ENCODE results near the gene ANXA4. TPM values are rescaled to one million over a fixed set of nuclear protein-coding genes. Genes with fewer than 3 reads are reported as not detected.
"Not testable (repeated sequence)": the region's sequence is repeated elsewhere in the genome, so short reads cannot be mapped to it uniquely, and the experiment has no call there.

The ANXA4 gene
- polyA plus RNA-seq, 1 experiment, result 133 TPM

- ChIA-PET CTCF (interaction anchor here (1.1 to 3.1 kb wide), 3 partner anchors 10 to 108 kb away, joined by 4 to 27 read pairs (median 7); no protein-coding TSS in a partner anchor), POLR2A (no interaction called here)
- TF ChIP-seq CTCF (IDR thresholded peaks at IDR 0.05; ENCODE audit: insufficient read depth, low read depth, low read length), result no peak
- Histone ChIP-seq H3K27me3 (ENCODE audit: control insufficient read depth, insufficient read depth, low read length) (no peaks in the 10 kb centered on the region), H3K36me3 (ENCODE audit: control insufficient read depth, insufficient read depth, low read length) (no peaks in the 10 kb centered on the region), H3K4me3 (ENCODE audit: low read depth, low read length) (no peak overlapping the region)
- DNase-seq (ENCODE audit: low read depth), result no peak
Observed at GRCh38 chr2:69827796-69828540, 86.0 kb downstream of the ANXA4 start.

GRCh38 chr2:69828938-69829255 is 87.0 kb downstream of the ANXA4 start:
- POLR2A ChIA-PET, result no interaction called here
- no peaks in the 10 kb centered on the region for H3K27me3 ChIP-seq (ENCODE audit: control insufficient read depth, insufficient read depth, low read length)
- DNase-seq (ENCODE audit: low read depth), result no peak
- no peaks in the 10 kb centered on the region for H3K36me3 ChIP-seq (ENCODE audit: control insufficient read depth, insufficient read depth, low read length)
- CTCF ChIA-PET, result interaction anchor here (1.0 to 3.1 kb wide), 4 partner anchors 8 to 109 kb away, joined by 3 to 27 read pairs (median 6); no protein-coding TSS in a partner anchor
- TF ChIP-seq CTCF (IDR thresholded peaks at IDR 0.05; ENCODE audit: insufficient read depth, low read depth, low read length), result no peak
- peak overlapping the region; percentile 69 for H3K4me3 ChIP-seq (ENCODE audit: low read depth, low read length)

DNA sequence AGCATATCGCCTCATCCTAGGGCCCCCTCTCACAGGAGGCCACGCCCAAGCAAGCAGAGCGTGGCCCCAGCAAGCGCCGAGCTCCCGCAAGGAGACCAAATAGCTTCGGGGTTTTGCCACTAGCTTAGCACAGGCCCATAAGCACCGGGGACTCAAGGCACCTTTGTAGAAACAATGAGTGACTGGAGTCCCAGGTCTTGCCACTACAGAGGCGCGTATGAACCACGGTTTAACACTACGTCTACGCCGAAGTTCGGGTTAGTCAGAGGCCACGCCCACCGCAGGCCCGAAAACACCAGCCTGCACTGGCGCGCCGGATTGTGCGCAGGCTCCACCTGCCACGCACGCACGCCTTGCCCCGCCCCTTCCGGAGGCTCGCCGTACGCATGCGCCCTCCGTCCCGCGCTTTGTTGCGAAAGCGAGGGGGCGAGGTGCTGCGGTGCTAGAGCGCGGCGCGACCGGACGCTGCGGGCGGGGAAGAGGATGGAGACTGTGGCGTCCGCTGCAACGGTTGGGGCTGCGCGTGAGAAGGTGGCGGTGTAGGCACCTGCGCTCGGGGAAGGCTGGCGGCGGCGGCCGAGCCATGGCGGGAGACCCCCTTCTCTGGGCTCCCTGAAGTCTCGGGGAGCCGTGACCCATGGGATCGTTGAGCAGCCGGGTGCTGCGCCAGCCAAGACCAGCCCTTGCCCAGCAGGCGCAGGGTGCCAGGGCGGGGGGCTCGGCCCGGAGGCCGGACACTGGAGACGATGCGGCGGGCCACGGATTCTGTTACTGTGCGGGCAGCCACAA is 87.5 kb downstream of the ANXA4 start, which contains the start of gene GMCL1:
TSS of gene GMCL1 (plus strand) at position 405 of the 789 bp plus-strand sequence. CDS start at position 638, 233 bp downstream.
- TF ChIP-seq CTCF (IDR thresholded peaks at IDR 0.05; ENCODE audit: insufficient read depth, low read depth, low read length), result no peak
- POLR2A ChIA-PET, result no interaction called here

DNA sequence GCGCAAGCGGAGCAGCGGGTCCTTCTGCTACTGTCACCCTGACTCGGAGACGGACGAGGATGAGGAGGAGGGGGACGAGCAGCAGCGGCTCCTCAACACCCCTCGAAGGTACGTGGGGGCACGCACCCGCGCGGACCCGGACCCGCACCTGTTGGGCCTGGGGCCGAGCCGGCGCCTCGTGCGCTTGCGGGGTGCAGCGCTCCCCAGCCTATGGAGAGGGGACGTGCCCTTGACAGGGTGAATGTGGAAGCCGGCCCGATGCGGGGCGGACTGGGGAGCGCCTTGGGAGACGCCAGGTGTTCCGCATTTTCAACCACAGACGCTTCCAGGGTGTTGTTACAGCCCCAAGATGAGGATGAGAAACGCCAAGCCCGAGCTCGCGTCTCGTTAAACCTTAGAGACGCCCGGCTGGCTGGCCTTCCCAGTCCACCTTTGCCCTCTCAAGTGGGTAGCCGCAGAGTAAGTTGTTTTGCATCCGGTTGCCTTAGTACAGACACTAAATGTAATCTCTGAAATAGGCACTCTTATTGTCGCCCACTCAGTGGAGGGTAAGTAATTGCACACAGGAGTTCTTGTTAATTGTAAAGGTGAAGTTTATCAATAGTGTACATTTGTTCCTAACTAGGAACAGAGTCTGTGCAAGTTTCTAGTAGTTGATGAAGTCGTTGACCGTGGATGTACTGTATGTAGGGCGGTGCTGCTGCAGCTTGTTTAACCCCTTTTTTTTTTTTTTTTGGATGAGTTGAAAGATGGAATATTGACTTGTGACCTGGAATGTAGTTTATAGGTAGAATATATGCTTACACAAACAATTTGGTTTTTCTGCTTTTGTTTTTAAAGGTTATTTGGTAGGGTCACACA is 88.3 kb downstream of the ANXA4 start:
- CTCF ChIA-PET, result no interaction called here
- no peak for DNase-seq (ENCODE audit: low read depth)

More for the DNA sequence above, 87.5 kb downstream of the ANXA4 start, which contains the start of gene GMCL1:
- Histone ChIP-seq H3K27me3 (ENCODE audit: control insufficient read depth, insufficient read depth, low read length) (no peaks in the 10 kb centered on the region), H3K4me3 (ENCODE audit: low read depth, low read length) (peak within 1 kb of the TSS; percentile 69), H3K36me3 (ENCODE audit: control insufficient read depth, insufficient read depth, low read length) (no peaks in the 10 kb centered on the region)
- CTCF ChIA-PET, result interaction anchor here (1.0 to 3.1 kb wide), 4 partner anchors 9 to 110 kb away, joined by 3 to 27 read pairs (median 6); no protein-coding TSS in a partner anchor
- DNase-seq (ENCODE audit: low read depth), result peak; percentile 71

GRCh38 chr2:69830906-69831241 is 88.9 kb downstream of the ANXA4 start:
- H3K36me3 ChIP-seq (ENCODE audit: control insufficient read depth, insufficient read depth, low read length); CTCF ChIA-PET: not testable (repeated sequence)

More for the DNA sequence above, 88.3 kb downstream of the ANXA4 start:
- Histone ChIP-seq H3K27me3 (ENCODE audit: control insufficient read depth, insufficient read depth, low read length) (no peaks in the 10 kb centered on the region), H3K4me3 (ENCODE audit: low read depth, low read length) (peak overlapping the region; percentile 69), H3K36me3 (ENCODE audit: control insufficient read depth, insufficient read depth, low read length) (no peaks in the 10 kb centered on the region)
- no peak for TF ChIP-seq CTCF (IDR thresholded peaks at IDR 0.05; ENCODE audit: insufficient read depth, low read depth, low read length)
- POLR2A ChIA-PET, result no interaction called here

More at GRCh38 chr2:69830906-69831241, 88.9 kb downstream of the ANXA4 start:
- DNase-seq (ENCODE audit: low read depth); H3K27me3 ChIP-seq (ENCODE audit: control insufficient read depth, insufficient read depth, low read length); POLR2A ChIA-PET: not testable (repeated sequence)
- peak overlapping the region; percentile 69 for H3K4me3 ChIP-seq (ENCODE audit: low read depth, low read length)
